Activated CD4-positive, alpha-beta T cell treated with anti-CD3 and anti-CD28 coated beads, Interleukin-2, amount 50 U/mL, for 1 hour (primary cell): ENCODE results near the gene GDPD4.

ENCODE experiments used
- DNase-seq: peaks from one replicate; pipeline ENCODE4 v3.0.0-alpha.2; 2020

The GDPD4 gene

GRCh38 chr11:77170107-77170506 lies 131.4 kb downstream of the GDPD4 start:
- no peak for DNase-seq

GRCh38 chr11:77167791-77168190 lies 133.7 kb downstream of the GDPD4 start:
- no peak for DNase-seq

- DNase-seq: no peak
These were observed 134.3 kb downstream of the GDPD4 start for GRCh38 chr11:77167111-77167626.
